Renal cortex interstitium (tissue), 15 donors: Measurements from ENCODE around the gene GBA2. TPM values are rescaled to one million over a fixed set of nuclear protein-coding genes. Genes with fewer than 3 reads are reported as not detected.
A peak's percentile ranks its signal among the peaks of the same experiment; 100 is the strongest.

Experiments used
- DNase-seq, 11 donors: peaks; one replicate each; pipeline ENCODE4 v3.0.0-alpha.2; 2013; ENCODE audit warnings: low read depth in 9 of 11, low spot score in 4 of 11; ENCODE audit errors: extremely low read depth in 1 of 11
- long read RNA-seq, 16 experiments: transcript quantifications; one replicate each; lab custom pipeline, GENCODE V29; 2026
- polyA plus RNA-seq, 3 donors: library from polyadenylated mRNA; unstranded; fragments of 120-200 nt; gene quantifications; one replicate each; pipeline ENCODE4 v1.2.1, GENCODE V29; 2013; ENCODE audit not compliant: insufficient read length in 3 of 3

Gene GBA2
- polyA plus RNA-seq = 100 to 1,000 TPM in 2 of 3 donors, 10 to 100 TPM in 1; 96.9 to 126 (median 107) TPM
- long read RNA-seq, donor 1, partial matches to known transcripts = 0 of 5 reads
- long read RNA-seq, donor 1, other reads (novel, unspliced or antisense) = 0 of 5 reads
- long read RNA-seq, donor 2, partial matches to known transcripts = 5 of 8 reads
- long read RNA-seq, donor 2, other reads (novel, unspliced or antisense) = 0 of 8 reads
- long read RNA-seq, donor 3, partial matches to known transcripts = 6 of 11 reads
- long read RNA-seq, donor 3, other reads (novel, unspliced or antisense) = 0 of 11 reads
- long read RNA-seq, donor 4, transcript GBA2-208 (3 exons, 836 nt) = major isoform, 5 of 15 reads
- long read RNA-seq, donor 4, partial matches to known transcripts = 5 of 15 reads
- long read RNA-seq, donor 4, other reads (novel, unspliced or antisense) = 0 of 15 reads
- long read RNA-seq, donor 5 = 0 reads
- long read RNA-seq, donor 6, transcript GBA2-208 (3 exons, 836 nt) = major isoform, 9 of 18 reads
- long read RNA-seq, donor 6, partial matches to known transcripts = 5 of 18 reads
- long read RNA-seq, donor 6, other reads (novel, unspliced or antisense) = 0 of 18 reads
- long read RNA-seq, donor 7, transcript GBA2-203 (17 exons, 3,611 nt) = major isoform, 5 of 9 reads
- long read RNA-seq, donor 7, partial matches to known transcripts = 0 of 9 reads
- long read RNA-seq, donor 7, other reads (novel, unspliced or antisense) = 0 of 9 reads
- long read RNA-seq, donor 8, transcript GBA2-203 (17 exons, 3,611 nt) = minor isoform, 5 of 37 reads
- long read RNA-seq, donor 8, transcript GBA2-208 (3 exons, 836 nt) = major isoform, 10 of 37 reads
- long read RNA-seq, donor 8, partial matches to known transcripts = 21 of 37 reads
- long read RNA-seq, donor 8, other reads (novel, unspliced or antisense) = 0 of 37 reads
- long read RNA-seq, donor 9, partial matches to known transcripts = 0 of 7 reads
- long read RNA-seq, donor 9, other reads (novel, unspliced or antisense) = 0 of 7 reads
- long read RNA-seq, donor 10, partial matches to known transcripts = 0 of 5 reads
- long read RNA-seq, donor 10, other reads (novel, unspliced or antisense) = 0 of 5 reads
- long read RNA-seq, donor 11, transcript GBA2-203 (17 exons, 3,611 nt) = major isoform, 7 of 9 reads
- long read RNA-seq, donor 11, partial matches to known transcripts = 0 of 9 reads
- long read RNA-seq, donor 11, other reads (novel, unspliced or antisense) = 0 of 9 reads
- long read RNA-seq, donor 12, partial matches to known transcripts = 0 of 5 reads
- long read RNA-seq, donor 12, other reads (novel, unspliced or antisense) = 0 of 5 reads
- long read RNA-seq, donor 13 = 0 reads
- long read RNA-seq, donor 14, transcript GBA2-203 (17 exons, 3,611 nt) = major isoform, 7 of 18 reads
- long read RNA-seq, donor 14, partial matches to known transcripts = 7 of 18 reads
- long read RNA-seq, donor 14, other reads (novel, unspliced or antisense) = 0 of 18 reads
- long read RNA-seq, donor 15, partial matches to known transcripts = 0 of 1 reads
- long read RNA-seq, donor 15, other reads (novel, unspliced or antisense) = 0 of 1 reads
- long read RNA-seq, donor 16, transcript GBA2-203 (17 exons, 3,611 nt) = minor isoform, 14 of 48 reads
- long read RNA-seq, donor 16, transcript GBA2-208 (3 exons, 836 nt) = major isoform, 17 of 48 reads
- long read RNA-seq, donor 16, partial matches to known transcripts = 15 of 48 reads
- long read RNA-seq, donor 16, other reads (novel, unspliced or antisense) = 0 of 48 reads

DNA sequence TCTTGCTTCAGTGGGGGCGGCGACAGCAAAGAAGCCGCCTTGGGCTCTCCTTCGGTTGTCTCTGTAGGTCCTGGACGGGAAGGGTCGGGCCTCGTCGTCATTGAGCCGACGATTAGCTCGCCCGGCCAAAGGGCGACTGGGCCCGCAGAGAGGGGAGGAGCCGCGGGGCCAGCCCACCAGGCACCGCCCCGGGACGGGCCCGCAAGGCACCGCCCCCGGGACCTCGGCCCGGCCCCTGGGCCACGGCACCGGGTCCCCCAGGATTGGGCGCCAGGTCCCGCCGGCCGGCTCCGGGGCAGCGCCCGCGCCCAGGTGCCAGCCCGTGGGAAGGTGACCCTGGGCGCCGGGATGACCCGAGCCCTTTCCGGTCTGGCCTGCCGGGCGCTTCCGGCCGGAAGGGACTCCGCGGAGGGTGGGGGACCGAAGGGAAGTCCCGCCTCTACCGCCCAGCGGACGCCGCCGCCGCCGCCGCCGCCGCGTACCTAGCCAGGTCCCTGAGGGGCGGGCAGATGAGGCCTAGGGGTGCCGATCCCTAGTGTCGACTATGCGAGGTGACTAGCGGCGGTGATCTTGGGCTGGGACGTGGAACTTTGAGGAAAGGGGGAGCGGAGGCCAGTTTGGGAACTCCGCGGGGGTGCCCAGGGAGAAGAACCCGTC is at the start of gene GBA2, which contains the start of gene RGP1:
TSS of gene GBA2 (minus strand) at position 371 of the 657 bp plus-strand sequence. CDS start 524 bp downstream, outside the sequence.
TSS of gene RGP1 (plus strand) at position 430 of the 657 bp plus-strand sequence. CDS start 469 bp downstream, outside the sequence.
- peak in 7 of 11 donors; percentile 44 to 74 (median 72) for DNase-seq

DNA sequence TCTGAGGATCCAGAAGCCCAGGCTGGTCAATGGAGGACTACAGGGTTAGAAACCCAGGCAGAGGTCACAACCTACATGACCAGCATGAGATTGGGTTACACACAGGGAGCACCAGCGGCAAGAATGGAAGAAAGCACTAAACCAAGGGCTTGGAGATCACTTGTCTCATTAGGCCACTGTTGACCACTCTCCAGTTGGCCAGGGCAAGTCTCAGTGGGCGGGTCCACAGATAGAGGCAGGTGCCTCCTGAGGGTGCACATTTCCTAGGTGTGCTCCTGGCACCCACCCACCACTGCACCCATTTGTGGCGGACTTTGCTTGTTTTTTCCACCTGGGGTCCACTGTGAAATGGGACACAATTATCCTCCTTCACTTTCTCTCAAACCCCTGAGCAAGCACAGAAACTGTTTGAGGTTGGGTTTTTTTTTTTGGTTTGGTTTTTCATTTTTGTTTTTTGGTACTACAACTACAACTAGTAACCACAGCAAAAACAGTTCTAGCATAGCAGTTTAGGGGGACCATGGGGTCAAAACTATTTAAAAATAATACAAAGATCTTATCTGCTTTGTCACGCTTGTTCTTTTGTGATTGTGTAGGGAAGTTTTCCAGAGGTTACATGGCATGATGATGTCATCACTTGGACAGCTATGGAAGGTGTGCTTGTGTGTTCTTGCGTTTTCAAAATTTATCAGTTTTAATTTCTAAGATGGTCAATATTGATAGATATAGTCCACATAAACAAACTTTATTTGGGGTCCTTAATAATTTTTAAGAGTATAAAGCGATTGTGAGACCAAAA is 48.5 kb upstream of the GBA2 start:
- no peak for DNase-seq

GRCh38 chr9:35795695-35796094 is 46.7 kb upstream of the GBA2 start:
- no peak for DNase-seq

- no peak for DNase-seq
These were observed 44.4 kb upstream of the GBA2 start for GRCh38 chr9:35793461-35793860.

- DNase-seq = no peak
These were observed 43.8 kb upstream of the GBA2 start for GRCh38 chr9:35792826-35793225.

GRCh38 chr9:35792024-35792813 is 43.2 kb upstream of the GBA2 start:
- no peak for DNase-seq

DNA sequence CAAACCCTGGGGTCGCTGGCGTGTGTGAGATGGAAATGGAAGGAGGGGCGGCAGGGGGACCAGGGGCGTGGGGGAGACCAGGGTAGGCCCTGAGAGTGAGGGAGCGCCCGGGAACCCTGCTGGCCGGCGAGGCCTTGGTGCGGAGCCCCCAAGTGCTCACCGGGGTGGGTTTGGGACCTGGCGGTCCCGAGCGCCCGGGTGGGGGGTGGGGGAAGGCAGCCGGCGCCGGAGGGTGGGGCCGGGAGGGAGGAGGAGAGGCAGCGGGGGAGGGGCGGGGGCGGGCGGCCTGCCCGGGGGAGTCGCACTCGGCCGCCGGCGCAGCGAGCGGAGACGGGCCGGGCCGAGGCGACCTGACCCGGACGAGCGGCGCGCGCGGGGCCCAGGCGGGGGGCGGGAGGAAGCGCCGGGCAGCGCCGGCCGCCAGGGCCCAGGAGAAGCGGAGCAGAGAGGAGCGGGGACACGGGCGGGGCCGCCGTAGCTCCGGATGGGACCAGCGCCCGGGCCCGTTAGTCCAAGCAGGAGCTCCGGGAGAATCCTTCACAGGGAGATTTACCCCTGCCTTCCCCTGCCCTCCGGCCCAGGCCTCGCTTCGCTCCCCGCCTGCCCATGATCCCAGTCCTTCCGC is 42.4 kb upstream of the GBA2 start, which contains the start of gene NPR2:
TSS of gene NPR2 (plus strand) at position 295 of the 625 bp plus-strand sequence. CDS start 818 bp downstream, outside the sequence.
- DNase-seq = no peak

GRCh38 chr9:35790385-35791296 is 41.6 kb upstream of the GBA2 start:
- peak in 9 of 11 donors; percentile 59 to 86 (median 75) for DNase-seq

DNA sequence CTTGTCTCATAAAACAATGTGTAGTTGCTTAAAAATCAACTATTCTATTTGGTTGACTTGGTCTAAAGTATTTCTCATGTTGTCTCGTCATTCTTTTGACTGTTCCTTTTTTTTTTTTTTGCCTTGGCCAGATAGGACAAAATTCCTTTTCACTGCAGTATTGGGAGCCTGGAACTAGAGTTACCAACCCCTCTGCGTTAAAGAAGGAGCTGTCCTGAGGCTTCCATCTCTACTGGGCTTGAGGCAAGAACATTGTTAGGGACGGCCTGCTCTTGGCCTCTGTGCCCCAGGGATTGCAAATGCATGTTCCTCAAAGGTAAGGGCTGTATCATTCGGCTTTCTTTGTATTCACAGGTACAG is 41.0 kb upstream of the GBA2 start:
- DNase-seq = no peak

DNA sequence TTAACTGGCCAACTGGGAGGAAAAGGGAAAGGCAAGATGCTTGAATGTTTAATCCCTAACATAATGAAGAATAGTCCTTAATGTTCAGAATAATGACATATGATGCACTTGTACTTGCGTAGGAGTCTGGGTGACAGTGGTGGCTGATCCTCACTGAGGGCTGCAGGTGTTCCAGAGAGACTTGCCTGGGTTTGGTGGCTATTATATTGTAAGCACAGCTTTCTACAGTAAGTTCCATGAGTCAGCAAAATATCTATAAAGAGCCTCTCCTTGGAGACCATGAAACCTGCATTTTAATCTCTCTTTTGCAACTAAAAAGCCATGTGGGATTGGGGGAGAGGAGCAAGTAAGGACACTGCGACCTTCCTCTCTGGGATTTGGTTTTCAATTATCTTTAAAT is 40.5 kb upstream of the GBA2 start:
- DNase-seq = no peak

GRCh38 chr9:35783418-35783817 is 34.4 kb upstream of the GBA2 start:
- no peak for DNase-seq

DNA sequence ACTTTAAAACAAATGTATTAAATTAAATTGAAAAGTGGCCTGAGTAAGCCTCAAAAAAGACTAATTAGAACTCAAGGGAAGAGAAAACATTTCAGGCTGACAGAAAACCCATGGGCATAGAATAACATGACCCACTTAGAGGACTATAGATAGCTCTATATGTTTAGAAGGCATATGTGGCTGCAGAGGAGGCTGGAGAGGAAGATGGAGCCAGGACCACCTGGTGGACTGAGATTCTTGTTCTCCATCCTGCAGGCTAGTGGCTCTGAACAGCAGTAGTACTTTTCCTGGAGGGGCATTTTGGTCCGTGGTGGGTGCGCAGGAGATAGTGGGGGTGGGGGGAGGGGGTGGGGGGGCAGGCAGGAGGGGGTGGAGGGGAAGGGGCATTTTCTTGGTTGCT is 32.0 kb upstream of the GBA2 start:
- DNase-seq = no peak

DNA sequence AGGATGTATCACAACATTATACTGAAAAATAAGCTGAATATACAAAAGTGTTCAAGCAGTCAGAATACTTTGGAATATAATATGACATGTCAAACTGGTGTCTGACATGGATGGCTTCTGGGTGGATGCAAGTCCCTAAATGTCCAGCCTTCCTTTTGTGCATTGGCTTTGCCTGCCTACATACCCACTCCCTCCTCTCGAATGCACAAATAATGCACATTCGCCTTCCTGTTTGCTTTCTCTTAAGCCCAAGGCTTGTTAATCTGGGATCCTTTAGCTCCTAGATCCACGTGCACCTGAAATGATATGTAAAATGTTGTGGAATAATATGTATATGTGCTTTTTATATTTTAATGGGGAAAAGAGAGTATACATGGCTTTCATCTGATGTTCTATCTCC is 29.5 kb upstream of the GBA2 start:
- DNase-seq = no peak

GRCh38 chr9:35776018-35776417 is 27.0 kb upstream of the GBA2 start:
- peak in 2 of 11 donors; percentile 67 to 76 for DNase-seq
